GM19193 (cell line): Measurements from ENCODE around the gene CPA2.

Source experiments
- POLR2A ChIP-seq: IDR thresholded peaks from 4 replicates; pipeline ENCODE4 v1.6.1; 2011; ENCODE audit not compliant: insufficient read depth, insufficient read length; ENCODE audit errors: extremely low read depth

CPA2 gene

DNA sequence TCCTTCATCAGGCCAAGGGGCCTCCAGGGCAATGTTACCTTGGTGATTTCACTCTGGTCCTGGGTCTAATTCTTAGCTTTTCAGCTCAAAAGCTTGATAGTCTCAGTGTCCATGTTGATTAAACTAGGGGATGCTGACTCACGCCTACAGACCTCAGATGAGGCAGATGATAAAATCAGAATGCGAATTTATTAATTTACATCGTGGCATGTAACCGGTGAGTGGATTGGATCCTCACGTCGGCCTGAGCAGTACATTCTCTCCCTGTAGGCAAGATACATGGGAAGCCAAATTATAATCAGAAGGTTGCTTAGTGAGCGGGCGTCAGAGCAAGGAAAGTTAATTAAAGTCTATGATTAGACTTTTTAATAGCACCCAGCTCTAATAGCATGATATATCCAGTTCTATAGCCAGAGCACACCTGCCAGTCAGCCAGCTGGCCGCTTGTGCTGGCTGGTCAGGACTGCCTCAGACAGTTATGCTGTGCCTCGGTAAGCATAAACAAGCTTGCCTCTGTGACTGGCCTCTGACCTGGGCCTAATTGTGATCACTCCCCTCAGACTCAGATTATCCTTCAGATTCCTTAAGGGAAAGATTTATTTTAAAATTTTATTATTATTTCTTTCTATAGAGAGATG, 57.8 kb downstream of the CPA2 start:
- no peak for TF ChIP-seq POLR2A

- no peak for TF ChIP-seq POLR2A
Observed at GRCh38 chr7:130329681-130330080, 63.0 kb downstream of the CPA2 start.

GRCh38 chr7:130332259-130333053, 65.8 kb downstream of the CPA2 start:
- TF ChIP-seq POLR2A, result no peak

GRCh38 chr7:130333832-130334231, 67.2 kb downstream of the CPA2 start:
- no peak for TF ChIP-seq POLR2A

- no peak for TF ChIP-seq POLR2A
Observed at GRCh38 chr7:130334274-130334673, 67.6 kb downstream of the CPA2 start.

DNA sequence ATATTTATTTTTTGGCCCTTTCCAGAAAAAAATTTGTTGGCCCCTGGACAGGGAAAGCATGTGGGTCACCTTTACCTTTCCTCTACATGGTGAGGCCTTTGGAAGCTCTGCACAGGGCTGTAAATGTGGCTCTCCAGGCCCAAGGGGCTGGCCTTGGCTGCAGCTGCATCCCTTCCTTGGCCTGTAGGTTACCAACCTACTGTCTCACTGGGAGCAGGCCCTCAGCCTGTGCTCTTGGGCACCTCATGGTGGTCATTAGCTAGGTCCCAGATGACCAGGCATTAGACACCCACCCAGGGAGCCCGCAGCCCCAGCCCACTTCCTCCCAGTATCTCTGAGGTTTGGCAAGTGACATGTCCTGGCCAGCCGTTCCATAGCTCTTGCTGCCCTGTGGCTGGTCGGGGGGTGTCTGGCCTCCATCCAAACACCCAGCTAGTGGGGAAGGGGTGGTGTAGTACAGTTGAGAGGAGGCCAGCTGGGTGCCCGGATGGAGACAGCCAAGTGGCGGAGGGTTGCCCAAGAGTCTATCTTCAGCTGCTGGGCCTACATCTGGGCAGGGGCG, 70.8 kb downstream of the CPA2 start:
- no peak for TF ChIP-seq POLR2A

GRCh38 chr7:130338233-130338632, 71.6 kb downstream of the CPA2 start:
- TF ChIP-seq POLR2A, result no peak
